Measurements from ENCODE around the gene TTBK2. TPM values are rescaled to one million over a fixed set of nuclear protein-coding genes. Genes with fewer than 3 reads are reported as not detected.
"Not testable (repeated sequence)": the region's sequence is repeated elsewhere in the genome, so short reads cannot be mapped to it uniquely, and the experiment has no call there.

Gene TTBK2
- total RNA-seq, 1 experiment from 2014 or later, result 10.6 TPM

- ChIA-PET RAD21 (ENCODE audit: low non-redundant PET in 1 of 2, low total read pairs in 2 of 2, uncharacterized antibody in 2 of 2, unreplicated experiment in 2 of 2) (no interaction called here), POLR2A (no interaction called here), CTCF (interaction anchor here (1.5 kb wide), 1 partner anchor 23 kb away, joined by 5 read pairs; no protein-coding TSS in a partner anchor)
- no peak overlapping the region for H3K9ac ChIP-seq (ENCODE audit: low read length)
- ATAC-seq, result no peak
- H3K27ac ChIP-seq (ENCODE audit: low read depth, low read length), result no peak overlapping the region
- H3K9me2 ChIP-seq (ENCODE audit: insufficient read depth), result no peaks in the 10 kb centered on the region
- TF ChIP-seq MAX (IDR thresholded peaks at IDR 0.05), result no peak
- no peak for TF ChIP-seq CBX3 (IDR thresholded peaks at IDR 0.05; ENCODE audit: low read depth)
- TF ChIP-seq EZH2phosphoT487 (IDR thresholded peaks at IDR 0.05; ENCODE audit: borderline replicate concordance), result no peak
- no peak for TF ChIP-seq POLR2A (IDR thresholded peaks at IDR 0.05; ENCODE audit: borderline replicate concordance, extremely low read depth, insufficient read depth, insufficient read length)
- no peak for TF ChIP-seq RAD21 (IDR thresholded peaks at IDR 0.05; ENCODE audit: low read depth)
- no peak for TF ChIP-seq EGR1 (IDR thresholded peaks at IDR 0.05; ENCODE audit: low read depth)
- TF ChIP-seq ZNF274 (IDR thresholded peaks at IDR 0.05; ENCODE audit: low read depth, low read length), result no peak
- TF ChIP-seq SP1 (IDR thresholded peaks at IDR 0.05; ENCODE audit: low read depth), result no peak
- no peak for TF ChIP-seq FOSL1 (IDR thresholded peaks at IDR 0.05; ENCODE audit: low read depth)
- TF ChIP-seq CTCF (IDR thresholded peaks at IDR 0.05 in 2 of 3, conservative IDR thresholded peaks at IDR 0.05 in 1 of 3; ENCODE audit: borderline replicate concordance in 1 of 3, insufficient read depth in 1 of 3, low read depth in 2 of 3, low read length in 2 of 3), result no peak
- no peak for TF ChIP-seq POLR2AphosphoS5 (IDR thresholded peaks at IDR 0.05; ENCODE audit: low read depth, low read length)
- TF ChIP-seq EZH2 (IDR thresholded peaks at IDR 0.05), result no peak
- no peak for TF ChIP-seq ZBTB33 (IDR thresholded peaks at IDR 0.05; ENCODE audit: extremely low read depth, insufficient replicate concordance, low read length)
- no peaks in the 10 kb centered on the region for H3K9me3 ChIP-seq (ENCODE audit: control insufficient read depth in 1 of 2, insufficient read depth in 1 of 2, low read depth in 1 of 2, low read length in 2 of 2)
- H3K4me1 ChIP-seq (ENCODE audit: control insufficient read depth in 1 of 2, insufficient read depth in 2 of 2, low read length in 2 of 2), result no peaks in the 10 kb centered on the region
- H3K27me3 ChIP-seq (ENCODE audit: insufficient read depth, low read length), result no peaks in the 10 kb centered on the region
- no peaks in the 10 kb centered on the region for H3K36me3 ChIP-seq (ENCODE audit: control insufficient read depth in 1 of 2, insufficient read depth in 2 of 2, low read length in 2 of 2)
- intact Hi-C loops (cut with micrococcal nuclease), result no loop called here
- H3K79me2 ChIP-seq (ENCODE audit: insufficient read depth, low read length), result no peaks in the 10 kb centered on the region
- DNase-seq (ENCODE audit: low read depth, low spot score), result no peak
- no peak overlapping the region for H3K4me2 ChIP-seq (ENCODE audit: low read length)
- no peak overlapping the region for H3K4me3 ChIP-seq (replicated peaks in 1 of 2; ENCODE audit: low read depth in 1 of 2, low read length in 2 of 2)
- no TSS peak for BruUV-seq (replicated peaks)
- H2AFZ ChIP-seq (ENCODE audit: low read depth, low read length, poor library complexity, severe bottlenecking), result no peak overlapping the region
- H4K20me1 ChIP-seq (ENCODE audit: insufficient read depth), result no peaks in the 10 kb centered on the region
Observed at GRCh38 chr15:42903388-42904324, 16.9 kb downstream of the TTBK2 start.

GRCh38 chr15:42893911-42894310 lies 26.7 kb downstream of the TTBK2 start:
- POLR2A ChIA-PET; BruUV-seq (replicated peaks): not testable (repeated sequence)

More at GRCh38 chr15:42893911-42894310, 26.7 kb downstream of the TTBK2 start:
- H4K20me1 ChIP-seq (ENCODE audit: insufficient read depth); H3K9me3 ChIP-seq (ENCODE audit: control insufficient read depth in 1 of 2, insufficient read depth in 1 of 2, low read depth in 1 of 2, low read length in 2 of 2); H3K27ac ChIP-seq (ENCODE audit: low read depth, low read length); ATAC-seq; H3K79me2 ChIP-seq (ENCODE audit: insufficient read depth, low read length); H3K4me3 ChIP-seq (replicated peaks in 1 of 2; ENCODE audit: low read depth in 1 of 2, low read length in 2 of 2); H3K36me3 ChIP-seq (ENCODE audit: control insufficient read depth in 1 of 2, insufficient read depth in 2 of 2, low read length in 2 of 2); DNase-seq (ENCODE audit: low read depth, low spot score); H3K4me2 ChIP-seq (ENCODE audit: low read length); intact Hi-C loops (cut with micrococcal nuclease); H3K9me2 ChIP-seq (ENCODE audit: insufficient read depth); H3K9ac ChIP-seq (ENCODE audit: low read length); H3K27me3 ChIP-seq (ENCODE audit: insufficient read depth, low read length); H2AFZ ChIP-seq (ENCODE audit: low read depth, low read length, poor library complexity, severe bottlenecking); CTCF ChIA-PET; RAD21 ChIA-PET (ENCODE audit: low non-redundant PET in 1 of 2, low total read pairs in 2 of 2, uncharacterized antibody in 2 of 2, unreplicated experiment in 2 of 2): not testable (repeated sequence)
- H3K4me1 ChIP-seq (ENCODE audit: control insufficient read depth in 1 of 2, insufficient read depth in 2 of 2, low read length in 2 of 2), result peaks cover 2 to 20% of the 10 kb centered on the region in 2 experiments; a peak in 3 of 4 replicates
